ENCODE measurements around the gene CST9.

CST9 gene

DNA sequence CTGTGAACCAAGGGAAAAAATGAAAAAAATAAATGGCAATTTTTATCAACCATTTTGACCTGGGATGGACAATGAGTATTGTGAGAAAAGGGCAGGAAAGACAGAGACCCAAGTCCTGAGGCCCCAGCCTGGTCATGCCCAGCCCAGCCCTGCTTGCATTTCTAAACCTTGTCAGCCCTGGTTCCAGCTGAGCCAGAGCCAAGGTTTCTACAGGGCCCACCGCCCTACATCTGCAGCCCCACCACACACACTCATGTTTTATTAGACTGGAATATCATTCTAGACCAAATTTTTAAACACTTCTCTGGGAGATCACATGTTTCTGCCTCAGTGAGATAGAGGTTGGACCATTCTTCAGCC lies 36.8 kb downstream of the CST9 start:
- no peak for DNase-seq
- in situ Hi-C loops (cut with HindIII; ENCODE audit: low pct_ligation_motif_present, low pct_unique_long_range_greater_than_20kb, low sequenced_read_pairs), result no loop called here

- no peak for DNase-seq
- in situ Hi-C loops (cut with HindIII; ENCODE audit: low pct_ligation_motif_present, low pct_unique_long_range_greater_than_20kb, low sequenced_read_pairs), result no loop called here
Observed at GRCh38 chr20:23568320-23568970, 37.3 kb downstream of the CST9 start, which contains the start of gene CST9L. Gene CST9L, minus strand, starts transcription at chr20:23568484. Its CDS starts 34 bp downstream, at chr20:23568450.

DNA sequence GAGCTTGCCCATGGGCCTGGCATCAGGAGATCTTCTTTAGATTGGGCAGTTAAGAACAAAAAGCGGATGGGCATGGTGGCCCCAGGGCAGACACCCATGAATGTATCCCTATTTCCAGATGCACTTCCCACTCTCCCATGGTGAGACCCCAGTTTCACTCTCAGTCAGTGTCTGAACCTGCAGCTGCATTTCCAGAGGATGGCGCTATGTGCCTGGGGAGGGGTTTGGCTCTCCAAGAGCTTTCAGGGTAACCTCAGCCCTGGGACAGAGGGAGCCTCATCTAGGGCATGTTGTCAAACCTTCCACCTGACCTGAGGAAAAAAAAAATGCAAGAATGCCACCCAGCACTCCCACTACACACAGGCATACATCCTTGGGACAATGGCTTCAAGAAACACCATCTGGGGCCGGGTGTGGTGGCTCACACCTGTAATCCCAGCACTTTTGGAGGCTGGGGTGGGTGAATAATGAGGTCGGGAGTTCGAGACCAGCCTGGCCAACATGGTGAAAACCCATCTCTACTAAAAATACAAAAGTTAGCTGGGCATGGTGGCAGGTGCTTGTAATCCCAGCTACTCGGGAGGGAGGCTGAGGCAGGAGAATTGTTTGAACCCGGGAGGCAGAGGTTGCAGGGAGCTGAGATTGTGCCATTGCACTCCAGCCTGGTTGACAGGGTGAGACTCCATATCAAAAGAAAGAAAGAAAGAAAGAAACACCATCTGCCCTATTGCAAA lies 39.4 kb downstream of the CST9 start:
- in situ Hi-C loops (cut with HindIII; ENCODE audit: low pct_ligation_motif_present, low pct_unique_long_range_greater_than_20kb, low sequenced_read_pairs), result no loop called here
- no peak for DNase-seq

- no peak for DNase-seq
- in situ Hi-C loops (cut with HindIII; ENCODE audit: low pct_ligation_motif_present, low pct_unique_long_range_greater_than_20kb, low sequenced_read_pairs), result no loop called here
Observed at GRCh38 chr20:23565503-23566045, 40.1 kb downstream of the CST9 start.

DNA sequence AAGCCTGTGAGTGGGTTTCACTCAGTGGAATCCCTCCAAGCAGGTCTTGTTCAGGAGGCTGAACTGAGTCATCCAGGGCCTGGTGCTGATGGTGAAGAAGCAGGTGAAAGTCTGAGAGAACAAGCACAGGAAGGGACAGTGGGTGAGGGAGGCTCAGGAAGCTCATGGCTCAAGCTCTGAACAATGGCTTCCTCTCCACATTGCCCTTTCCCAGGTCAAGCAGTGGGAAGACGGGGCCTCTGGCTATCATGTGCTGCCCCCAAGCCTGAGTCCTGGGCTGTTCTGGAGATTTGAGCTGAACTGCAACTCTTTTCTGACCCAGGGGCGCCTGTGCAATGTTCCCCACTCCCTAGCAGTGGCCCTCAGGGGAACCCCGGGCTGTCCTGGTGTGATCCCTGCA lies 40.8 kb downstream of the CST9 start:
- DNase-seq, result no peak
- in situ Hi-C loops (cut with HindIII; ENCODE audit: low pct_ligation_motif_present, low pct_unique_long_range_greater_than_20kb, low sequenced_read_pairs), result no loop called here

DNA sequence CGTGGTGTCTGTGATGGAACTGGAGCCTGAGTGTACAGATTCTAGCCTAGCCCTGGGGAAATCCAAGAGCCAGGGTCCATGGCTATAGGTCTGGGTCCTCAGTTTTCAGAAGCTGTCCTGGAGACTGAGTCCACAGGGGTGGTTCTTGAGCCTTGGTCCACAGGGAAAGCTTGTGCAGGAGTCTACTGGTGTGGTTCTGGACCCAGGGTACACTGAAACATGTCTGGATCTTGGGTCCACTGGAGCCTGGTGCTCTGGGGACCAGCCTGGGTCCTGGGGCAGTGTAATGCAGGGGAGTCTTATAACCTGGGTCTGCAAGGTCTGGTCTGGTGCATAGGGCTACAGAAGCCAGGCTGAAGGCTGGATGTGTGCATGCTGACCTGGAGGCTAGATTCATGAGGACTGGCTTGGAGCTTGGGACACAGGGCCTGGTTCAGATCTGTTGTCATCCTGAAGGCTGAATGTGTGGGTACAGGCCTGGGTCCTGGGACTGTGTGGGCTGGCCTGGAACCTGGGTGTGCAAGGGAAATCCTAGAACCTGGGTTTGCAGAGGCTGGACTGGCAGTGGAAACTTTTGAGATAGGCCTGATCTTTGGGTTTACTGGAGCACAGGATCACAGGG lies 42.9 kb downstream of the CST9 start:
- DNase-seq, result no peak
- in situ Hi-C loops (cut with HindIII; ENCODE audit: low pct_ligation_motif_present, low pct_unique_long_range_greater_than_20kb, low sequenced_read_pairs), result no loop called here

DNA sequence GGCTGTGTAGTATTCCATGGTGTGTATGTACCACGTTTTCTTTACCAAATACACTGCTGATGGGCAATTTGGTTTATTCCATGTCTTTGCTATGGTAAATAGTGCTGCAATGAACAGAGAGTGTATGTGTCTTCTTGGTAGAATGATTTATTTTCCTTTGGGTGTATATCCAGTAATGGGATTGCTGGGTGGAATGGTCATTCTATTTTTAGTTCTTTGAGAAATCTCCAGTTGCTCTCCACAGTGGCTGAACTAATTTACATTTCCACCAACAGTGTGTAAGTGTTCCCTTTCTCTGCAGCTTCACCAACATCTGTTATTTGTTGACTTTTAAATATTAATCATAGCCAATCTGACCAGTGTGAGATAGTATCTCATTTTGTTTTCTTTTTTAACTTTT lies 51.3 kb downstream of the CST9 start:
- in situ Hi-C loops (cut with HindIII; ENCODE audit: low pct_ligation_motif_present, low pct_unique_long_range_greater_than_20kb, low sequenced_read_pairs), result no loop called here
- no peak for DNase-seq

Measured in ACHN (cell line).